NCI-H2227 treated with DMSO at 0.1 percent for 48 hours (cell line): Measurements from ENCODE around the gene THSD7B.
"Not testable (repeated sequence)": the region's sequence is repeated elsewhere in the genome, so short reads cannot be mapped to it uniquely, and the experiment has no call there.

Source experiments
- DNase-seq: peaks from one replicate; lab custom pipeline; 2025; lab: John Stamatoyannopoulos, UW

The THSD7B gene

GRCh38 chr2:137566387-137566786 is 801.0 kb downstream of the THSD7B start:
- no peak for DNase-seq

DNA sequence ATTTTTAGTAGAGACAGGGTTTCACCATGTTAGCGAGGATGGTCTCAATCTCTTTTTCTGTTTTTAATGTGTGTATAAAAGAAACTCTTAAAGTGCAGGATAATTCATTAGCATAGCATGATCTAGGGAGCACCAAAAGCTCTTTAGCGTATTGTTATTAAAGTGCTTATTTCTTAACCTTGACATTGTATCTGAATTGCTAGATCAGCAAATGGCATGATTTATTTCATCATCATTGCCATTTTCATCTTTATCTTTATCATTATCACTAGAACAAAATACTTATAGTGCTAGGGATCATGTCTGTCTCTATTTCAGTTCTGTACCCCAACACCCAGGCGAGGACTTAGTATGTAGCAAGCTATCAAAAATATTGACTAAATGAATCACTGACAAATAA is 805.1 kb downstream of the THSD7B start:
- DNase-seq, result no peak

GRCh38 chr2:137587834-137588233 is 822.5 kb downstream of the THSD7B start:
- not testable (repeated sequence) for DNase-seq

- DNase-seq, result not testable (repeated sequence)
Observed at GRCh38 chr2:137588578-137588977, 823.2 kb downstream of the THSD7B start.

GRCh38 chr2:137590102-137590501 is 824.8 kb downstream of the THSD7B start:
- no peak for DNase-seq

DNA sequence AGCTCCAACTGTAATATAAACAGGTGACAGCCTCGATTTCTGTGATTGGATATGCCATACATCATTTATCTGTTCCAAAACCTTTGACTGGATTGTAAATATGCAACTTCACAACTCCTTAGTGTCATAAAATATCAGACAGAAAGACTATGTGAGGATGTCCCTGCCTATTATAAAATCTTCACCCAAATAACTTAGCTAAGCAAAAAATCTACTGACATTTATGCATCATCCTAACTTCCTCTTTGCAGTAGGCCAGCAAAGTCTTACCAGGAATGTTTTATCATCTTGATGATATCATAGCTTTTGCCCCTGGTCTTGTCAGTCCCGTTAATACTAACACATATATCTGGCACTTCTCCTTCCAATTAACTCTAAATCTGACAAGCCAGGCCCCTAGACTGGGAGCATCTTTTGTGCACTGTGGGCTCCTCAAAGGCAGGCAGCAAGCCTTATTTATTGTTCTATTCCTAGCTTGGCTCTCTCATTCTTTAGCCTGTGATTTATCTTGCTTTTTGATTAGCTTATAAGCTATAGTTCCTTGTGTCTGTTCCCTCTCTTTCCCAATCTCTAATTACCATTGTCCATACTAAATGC is 842.5 kb downstream of the THSD7B start:
- no peak for DNase-seq

GRCh38 chr2:137638932-137639331 is 873.6 kb downstream of the THSD7B start:
- no peak for DNase-seq

- no peak for DNase-seq
Observed at GRCh38 chr2:137644731-137645130, 879.4 kb downstream of the THSD7B start.

GRCh38 chr2:137654046-137654445 is 888.7 kb downstream of the THSD7B start:
- no peak for DNase-seq

- DNase-seq, result no peak
Observed at GRCh38 chr2:137655814-137656213, 890.5 kb downstream of the THSD7B start.

GRCh38 chr2:137658433-137658832 is 893.1 kb downstream of the THSD7B start:
- DNase-seq, result no peak

- peak; percentile 50 for DNase-seq
Observed at GRCh38 chr2:137659616-137660015, 894.3 kb downstream of the THSD7B start.

- DNase-seq, result no peak
Observed at GRCh38 chr2:137670111-137670510, 904.8 kb downstream of the THSD7B start.

DNA sequence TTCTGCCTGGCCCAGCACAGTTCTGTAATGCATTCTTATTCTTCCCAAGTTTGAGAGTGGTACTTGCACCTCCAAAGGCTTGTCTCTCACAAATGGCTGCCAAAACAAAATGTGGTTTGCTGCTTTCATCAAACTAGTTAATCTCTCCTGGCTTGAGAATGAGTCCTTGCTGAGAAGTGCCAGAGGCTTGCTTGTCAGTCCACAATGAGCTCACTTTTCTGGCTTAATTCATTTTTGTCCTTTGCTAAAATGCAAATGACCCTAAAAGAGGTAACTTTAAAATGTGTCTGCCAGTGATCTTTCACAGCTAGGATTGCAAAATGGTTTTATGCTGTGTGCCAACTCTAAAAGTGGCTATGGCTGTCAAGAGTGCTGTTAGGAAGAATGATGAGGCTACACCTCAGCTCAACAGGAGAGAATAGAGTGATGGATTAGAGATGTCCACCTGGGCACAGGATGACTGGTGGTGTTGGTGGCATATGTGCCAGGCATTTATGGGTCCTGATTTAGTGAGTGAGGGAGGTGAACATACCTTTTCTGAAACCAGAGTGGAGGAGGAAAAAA is 907.7 kb downstream of the THSD7B start:
- DNase-seq, result no peak

DNA sequence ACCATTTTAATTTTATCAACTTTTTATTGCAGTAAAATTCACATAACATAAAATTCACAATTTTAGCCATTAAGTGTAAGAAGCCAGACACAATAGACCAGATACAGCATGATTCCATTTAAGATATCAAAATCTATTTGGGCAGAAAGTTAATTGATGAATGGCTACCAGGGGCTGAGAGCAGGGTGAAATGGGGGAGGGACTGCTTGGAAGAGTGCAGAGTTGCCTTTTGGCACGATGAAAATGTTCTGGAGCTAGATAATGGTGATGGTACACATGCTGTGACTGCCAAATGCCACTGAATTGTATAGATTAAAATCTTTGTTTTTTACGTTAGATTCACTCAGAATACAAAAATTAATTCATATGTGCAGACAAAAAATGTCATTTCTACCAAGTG is 909.6 kb downstream of the THSD7B start:
- no peak for DNase-seq

GRCh38 chr2:137675584-137676327 is 910.4 kb downstream of the THSD7B start:
- DNase-seq, result no peak

- no peak for DNase-seq
Observed at GRCh38 chr2:137676346-137676745, 911.0 kb downstream of the THSD7B start.

DNA sequence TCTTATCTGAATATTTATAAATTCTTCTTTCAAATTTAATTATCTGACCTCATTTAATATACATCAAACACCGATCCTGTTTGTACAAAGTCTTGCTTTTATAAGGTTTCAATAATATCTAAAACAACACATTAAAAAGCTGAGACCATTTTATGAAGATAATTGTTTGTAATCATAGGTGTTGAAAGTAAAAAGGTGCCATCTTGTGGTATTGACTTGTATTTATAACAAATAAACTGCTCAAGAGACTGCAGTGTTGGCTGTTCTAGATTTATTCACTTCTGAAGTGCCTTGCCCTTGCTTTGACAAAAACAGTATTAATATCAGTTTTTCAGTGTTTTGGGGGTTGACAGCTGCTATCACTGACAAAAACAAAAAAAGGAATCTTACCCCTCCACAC is 912.1 kb downstream of the THSD7B start:
- peak; percentile 55 for DNase-seq

DNA sequence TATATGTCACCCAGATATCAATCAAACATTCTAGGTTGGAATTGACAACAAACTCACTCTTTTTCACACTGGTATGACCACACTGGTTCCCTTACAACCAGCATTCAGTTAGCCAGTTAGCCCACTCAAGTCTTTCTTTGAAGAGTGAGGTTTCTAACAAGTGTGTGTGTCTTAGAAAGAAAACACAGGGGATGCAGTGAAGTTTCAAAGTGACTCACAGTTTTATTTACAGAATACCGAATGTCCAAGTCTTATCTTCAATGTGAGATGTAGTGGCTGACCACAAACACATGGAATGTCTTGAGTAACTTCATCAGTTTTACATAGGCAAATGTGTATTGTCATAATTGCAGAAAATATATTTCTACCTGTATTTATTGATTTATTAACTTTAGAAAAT is 924.2 kb downstream of the THSD7B start:
- DNase-seq, result no peak

DNA sequence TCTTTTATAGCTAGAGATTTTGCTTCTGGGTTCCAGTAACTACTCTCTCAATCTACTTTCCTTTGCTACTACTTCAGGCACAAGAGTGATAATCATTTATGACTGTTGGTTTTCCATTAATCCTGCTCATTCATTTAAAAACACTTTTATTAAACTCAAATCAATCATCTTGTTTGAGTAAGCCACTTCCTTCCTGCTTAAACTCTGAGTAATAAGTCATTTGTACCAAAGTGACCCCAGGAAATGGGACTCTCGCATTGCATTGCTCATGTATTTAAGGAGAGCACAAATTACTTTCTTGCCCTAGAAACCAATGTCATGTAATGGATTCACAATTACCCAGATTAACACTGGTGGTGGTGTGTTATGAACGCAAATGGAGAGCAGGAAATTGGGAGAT is 928.2 kb downstream of the THSD7B start:
- DNase-seq, result no peak

- no peak for DNase-seq
Observed at GRCh38 chr2:137696916-137697315, 931.6 kb downstream of the THSD7B start.

DNA sequence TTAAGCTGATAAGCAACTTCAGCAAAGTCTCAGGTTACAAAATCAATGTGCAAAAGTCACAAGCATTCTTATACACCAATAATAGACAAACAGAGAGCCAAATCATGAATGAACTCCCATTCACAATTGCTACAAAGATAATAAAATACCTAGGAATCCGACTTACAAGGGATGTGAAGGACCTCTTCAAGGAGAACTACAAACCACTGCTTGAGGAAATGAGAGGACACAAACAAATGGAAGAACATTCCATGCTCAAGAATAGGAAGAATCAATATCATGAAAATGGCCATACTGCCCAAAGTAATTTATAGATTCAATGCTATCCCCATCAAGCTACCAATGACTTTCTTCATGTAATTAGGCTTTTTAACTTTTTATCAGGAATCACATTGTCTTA is 934.9 kb downstream of the THSD7B start:
- not testable (repeated sequence) for DNase-seq

GRCh38 chr2:137700681-137701080 is 935.3 kb downstream of the THSD7B start:
- no peak for DNase-seq

- DNase-seq, result no peak
Observed at GRCh38 chr2:137705296-137705695, 940.0 kb downstream of the THSD7B start.
